ENCODE measurements around the gene CD248.
"Not testable (repeated sequence)": the region's sequence is repeated elsewhere in the genome, so short reads cannot be mapped to it uniquely, and the experiment has no call there.

The CD248 gene

GRCh38 chr11:66323684-66324083 is 6.8 kb upstream of the CD248 start:
- no peak for DNase-seq (ENCODE audit: low read depth)
- in situ Hi-C loops (cut with HindIII; ENCODE audit: low sequenced_read_pairs), result no loop called here
- H3K4me3 ChIP-seq (ENCODE audit: low read depth, low read length), result no peak overlapping the region
- TF ChIP-seq CTCF (IDR thresholded peaks at IDR 0.05; ENCODE audit: low read depth, low read length, missing control alignments), result no peak

DNA sequence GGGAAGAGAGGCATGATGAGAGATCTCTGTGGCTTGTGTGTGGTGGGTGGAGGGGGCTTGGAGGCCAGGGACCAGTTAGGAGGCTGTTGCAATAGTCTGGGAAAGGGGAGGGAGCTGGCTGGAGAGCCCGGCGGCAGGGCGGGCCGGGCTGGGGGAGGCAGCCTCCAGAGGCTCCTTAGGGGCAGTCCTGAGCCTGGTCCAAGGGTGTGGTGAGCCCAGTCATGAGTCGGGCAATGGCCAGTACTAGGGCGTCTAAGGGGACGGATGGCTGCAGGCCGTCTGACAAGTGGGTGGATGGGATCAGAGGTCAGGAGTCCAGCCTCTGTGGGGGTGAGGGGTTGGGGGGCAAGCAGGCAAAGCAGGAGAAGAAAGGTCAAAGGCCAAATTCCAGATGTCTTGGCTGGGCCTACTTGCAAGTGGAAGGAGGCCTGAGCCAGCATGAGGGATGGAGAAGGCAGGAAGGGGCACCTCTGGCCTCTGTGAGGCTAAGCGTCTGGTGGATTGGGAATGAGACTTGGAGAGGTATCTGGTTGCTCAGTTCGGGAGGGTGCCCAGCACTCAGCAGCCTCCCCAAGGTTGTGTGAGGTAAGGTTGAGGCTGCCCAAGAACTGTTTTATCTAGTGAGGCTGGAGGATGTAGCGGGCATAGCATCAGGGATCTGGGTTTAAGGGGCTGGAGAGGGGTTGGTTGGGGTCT is 6.0 kb upstream of the CD248 start:
- DNase-seq (ENCODE audit: low read depth), result no peak

GRCh38 chr11:66321606-66322005 is 4.8 kb upstream of the CD248 start:
- in situ Hi-C loops (cut with HindIII; ENCODE audit: low sequenced_read_pairs), result no loop called here
- no peak overlapping the region for H3K4me3 ChIP-seq (ENCODE audit: low read depth, low read length)
- TF ChIP-seq CTCF (IDR thresholded peaks at IDR 0.05; ENCODE audit: low read depth, low read length, missing control alignments), result no peak
- no peak for DNase-seq (ENCODE audit: low read depth)

More for the DNA sequence above, 6.0 kb upstream of the CD248 start:
- in situ Hi-C loops (cut with HindIII; ENCODE audit: low sequenced_read_pairs), result no loop called here
- TF ChIP-seq CTCF (IDR thresholded peaks at IDR 0.05; ENCODE audit: low read depth, low read length, missing control alignments), result no peak
- H3K4me3 ChIP-seq (ENCODE audit: low read depth, low read length), result no peak overlapping the region

DNA sequence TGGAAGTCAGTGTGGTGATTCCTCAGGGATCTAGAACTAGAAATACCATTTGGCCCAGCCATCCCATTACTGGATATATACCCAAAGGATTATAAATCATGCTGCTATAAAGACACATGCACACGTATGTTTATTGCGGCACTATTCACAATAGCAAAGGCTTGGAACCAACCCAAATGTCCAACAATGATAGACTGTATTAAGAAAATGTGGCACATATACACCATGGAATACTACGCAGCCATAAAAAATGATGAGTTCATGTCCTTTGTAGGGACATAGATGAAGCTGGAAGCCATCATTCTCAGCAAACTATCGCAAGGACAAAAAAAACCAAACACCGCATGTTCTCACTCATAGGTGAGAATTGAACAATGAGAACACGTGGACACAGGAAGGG is 3.9 kb upstream of the CD248 start:
- H3K4me3 ChIP-seq (ENCODE audit: low read depth, low read length); in situ Hi-C loops (cut with HindIII; ENCODE audit: low sequenced_read_pairs); DNase-seq (ENCODE audit: low read depth): not testable (repeated sequence)

DNA sequence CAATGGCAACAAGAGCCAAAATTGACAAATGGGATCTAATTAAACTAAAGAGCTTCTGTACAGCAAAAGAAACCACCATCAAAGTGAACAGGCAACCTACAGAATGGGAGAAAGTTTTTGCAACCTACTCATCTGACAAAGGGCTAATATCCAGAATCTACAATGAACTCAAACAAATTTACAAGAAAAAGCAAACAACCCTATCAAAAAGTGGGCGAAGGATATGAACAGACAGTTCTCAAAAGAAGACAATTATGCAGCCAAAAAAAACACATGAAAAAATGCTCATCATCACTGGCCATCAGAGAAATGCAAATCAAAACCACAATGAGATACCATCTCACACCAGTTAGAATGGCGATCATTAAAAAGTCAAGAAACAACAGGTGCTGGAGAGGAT is 3.4 kb upstream of the CD248 start:
- DNase-seq (ENCODE audit: low read depth); in situ Hi-C loops (cut with HindIII; ENCODE audit: low sequenced_read_pairs); H3K4me3 ChIP-seq (ENCODE audit: low read depth, low read length): not testable (repeated sequence)

DNA sequence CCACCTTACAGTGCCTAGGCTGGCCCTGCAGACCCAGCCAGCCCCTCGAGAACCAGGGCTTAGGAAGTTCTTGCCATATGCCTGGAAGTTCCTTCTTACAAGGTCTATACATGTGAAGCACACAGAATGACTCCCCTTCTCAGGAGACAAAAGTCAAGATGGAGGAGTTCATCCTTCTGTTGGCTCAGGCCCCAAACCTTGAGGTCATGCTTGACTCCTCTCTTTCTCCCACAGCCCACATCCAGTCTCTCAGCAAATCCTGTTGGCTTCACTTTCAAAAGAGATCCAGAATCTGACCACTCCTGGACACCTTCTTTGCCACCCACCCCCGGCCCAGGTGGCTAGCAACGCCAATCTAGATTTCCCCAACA is 1.7 kb upstream of the CD248 start:
- in situ Hi-C loops (cut with HindIII; ENCODE audit: low sequenced_read_pairs), result no loop called here
- TF ChIP-seq CTCF (IDR thresholded peaks at IDR 0.05; ENCODE audit: low read depth, low read length, missing control alignments), result no peak
- no peak overlapping the region for H3K4me3 ChIP-seq (ENCODE audit: low read depth, low read length)
- DNase-seq (ENCODE audit: low read depth), result no peak

DNA sequence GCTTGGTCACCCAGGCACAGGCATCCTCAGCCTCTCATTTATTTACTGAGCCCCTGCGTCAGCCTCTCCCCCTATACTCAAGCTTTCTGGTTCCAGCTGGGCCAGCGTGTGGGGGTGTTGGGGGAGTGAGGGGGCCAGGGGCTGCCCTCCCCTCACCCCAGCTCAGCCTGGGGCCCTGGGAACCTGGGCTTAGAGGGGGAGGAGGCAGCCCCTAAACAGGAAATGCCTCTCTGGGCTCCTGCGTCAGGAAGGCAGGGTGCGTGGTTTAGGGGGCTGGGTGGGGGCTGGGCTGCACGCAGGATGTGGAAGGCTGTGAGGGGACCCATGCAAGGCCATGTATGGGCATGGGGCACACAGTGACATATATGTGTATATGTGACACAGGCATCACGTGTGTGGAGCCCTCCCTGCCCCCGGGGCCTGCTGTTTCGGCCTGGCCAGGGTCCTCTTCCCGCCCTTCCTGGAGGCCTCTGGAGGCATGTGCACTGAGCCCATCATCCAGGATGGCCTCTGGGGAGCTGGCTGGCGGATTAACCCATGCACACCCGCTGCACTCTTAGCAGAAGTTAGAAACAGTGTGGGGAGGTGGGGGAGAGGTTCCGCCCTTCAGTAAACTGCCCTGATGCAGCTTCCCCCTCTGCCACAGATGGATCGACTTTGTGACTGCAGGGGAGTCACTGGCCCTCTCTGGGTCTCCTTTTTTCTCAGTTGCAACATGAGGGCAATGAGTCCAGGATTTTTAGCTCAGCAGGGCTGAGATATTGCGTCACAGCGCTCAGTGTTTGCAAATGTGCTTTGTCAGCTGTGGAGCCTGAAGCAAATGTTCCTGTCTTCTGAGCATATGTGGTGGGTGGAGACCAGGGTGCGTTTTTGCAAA is 1.1 kb upstream of the CD248 start:
- no peak for DNase-seq (ENCODE audit: low read depth)
- in situ Hi-C loops (cut with HindIII; ENCODE audit: low sequenced_read_pairs), result no loop called here
- H3K4me3 ChIP-seq (ENCODE audit: low read depth, low read length), result no peak overlapping the region
- no peak for TF ChIP-seq CTCF (IDR thresholded peaks at IDR 0.05; ENCODE audit: low read depth, low read length, missing control alignments)
